A673 (cell line): Measurements from ENCODE around the gene GCNT3.

Experiments
- CTCF ChIP-seq: fragments of 300-800, 200-600 bp; sonication (generic); conservative IDR thresholded peaks from 2 replicates; pipeline ENCODE4 v1.5.1; 2017; ENCODE audit warnings: low read depth, mild to moderate bottlenecking, antibody characterized with exemption, low read length, moderate library complexity, mixed read lengths
- EZH2 ChIP-seq: fragments of 200-600 bp; sonication (generic); IDR thresholded peaks from 2 replicates; pipeline ENCODE4 v1.6.1; 2017; ENCODE audit warnings: borderline replicate concordance, low read depth, mild to moderate bottlenecking, mixed read lengths, antibody characterized with exemption, low read length; ENCODE audit not compliant: poor library complexity, severe bottlenecking

DNA sequence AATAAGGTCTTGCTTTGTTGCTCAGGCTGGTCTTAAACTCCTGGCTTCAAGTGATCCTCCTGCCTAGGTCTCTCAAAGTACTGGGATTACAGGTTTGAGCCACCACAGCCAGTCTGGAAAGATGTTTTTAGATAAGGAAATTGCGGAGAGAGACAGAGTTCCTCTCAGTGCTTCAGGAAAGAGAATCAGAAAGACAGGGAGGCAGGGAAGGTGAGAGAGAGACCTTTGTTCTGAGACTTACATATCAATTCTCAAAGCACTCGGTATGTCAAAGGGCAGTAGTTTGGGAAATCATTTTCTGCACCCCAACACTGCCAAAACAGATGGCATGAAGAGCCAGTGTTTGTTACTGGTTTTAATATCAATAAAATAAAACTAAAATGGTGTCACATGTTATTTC, 13.1 kb upstream of the GCNT3 start:
- no peak for TF ChIP-seq CTCF
- no peak for TF ChIP-seq EZH2
